NCI-H1105 treated with DMSO at 0.1 percent for 48 hours (cell line): ENCODE measurements around the gene EGF.
A peak's percentile ranks its signal among the peaks of the same experiment; 100 is the strongest.
"Not testable (repeated sequence)": the region's sequence is repeated elsewhere in the genome, so short reads cannot be mapped to it uniquely, and the experiment has no call there.

Source experiments
- DNase-seq: peaks from one replicate; lab custom pipeline; 2025; lab: John Stamatoyannopoulos, UW

EGF gene

GRCh38 chr4:110039164-110039563 lies 126.5 kb downstream of the EGF start:
- not testable (repeated sequence) for DNase-seq

- DNase-seq, result no peak
Measured at GRCh38 chr4:110041735-110042134, 129.1 kb downstream of the EGF start.

GRCh38 chr4:110042545-110043517 lies 130.1 kb downstream of the EGF start:
- no peak for DNase-seq

GRCh38 chr4:110046588-110047049 lies 133.9 kb downstream of the EGF start:
- DNase-seq, result no peak

GRCh38 chr4:110049951-110050925 lies 137.6 kb downstream of the EGF start:
- peak; percentile 14 for DNase-seq

- DNase-seq, result no peak
Measured at GRCh38 chr4:110055158-110055768, 142.6 kb downstream of the EGF start.

- no peak for DNase-seq
Measured at GRCh38 chr4:110058677-110059076, 146.0 kb downstream of the EGF start.

GRCh38 chr4:110059556-110060191 lies 147.0 kb downstream of the EGF start:
- no peak for DNase-seq

GRCh38 chr4:110061076-110061475 lies 148.4 kb downstream of the EGF start:
- no peak for DNase-seq
